Right cardiac atrium (tissue), 5 donors: Measurements from ENCODE around the gene CDH2. TPM values are rescaled to one million over a fixed set of nuclear protein-coding genes. Genes with fewer than 3 reads are reported as not detected.
A peak's percentile ranks its signal among the peaks of the same experiment; 100 is the strongest.

Experiments used
- ATAC-seq, 2 donors: fragments of 200-7000 bp; cut with Tn5 transposase; one replicate each; pipeline versions ENCODE4 v1.8.0 to v1.9.1; 2020; ENCODE audit warnings: moderate library complexity in 2 of 2, mild to moderate bottlenecking in 1 of 2
- DNase-seq, 3 donors: peaks; one replicate each; pipeline ENCODE4 v3.0.0-alpha.2; 2020
- H3K27ac ChIP-seq: one replicate; pipeline ENCODE4 v1.5.1; 2013; ENCODE audit warnings: mild to moderate bottlenecking, low read length, control low read depth, moderate library complexity
- H3K27me3 ChIP-seq: one replicate; pipeline ENCODE4 v1.6.1; 2013; ENCODE audit not compliant: control insufficient read depth, insufficient read depth
- H3K4me1 ChIP-seq: one replicate; pipeline ENCODE4 v1.6.1; 2013; ENCODE audit warnings: low read length; ENCODE audit not compliant: control insufficient read depth, insufficient read depth
- H3K4me3 ChIP-seq: one replicate; pipeline ENCODE4 v1.5.1; 2013; ENCODE audit warnings: low read length, control low read depth
- H3K9me3 ChIP-seq: one replicate; pipeline ENCODE4 v1.6.1; 2013; ENCODE audit warnings: low read length; ENCODE audit not compliant: control insufficient read depth
- WGBS: extraction: QIAGEN DNeasy Blood & Tissue Kit; methylation state at CpG from one replicate; pipeline ENCODE4 v1.1.7; 2013; 5-methylcytosine and 5-hydroxymethylcytosine counted together
- intact Hi-C, 4 donors: fragments of 100-400 bp; cut with DNase I; formaldehyde crosslinking; loops; one replicate each; pipeline versions ENCODE4 v1.11.0 to v1.14.0; 2022 to 2023
- polyA plus RNA-seq: library from polyadenylated mRNA; stranded (reverse); fragments of 200-250 nt; gene quantifications from one replicate; pipeline ENCODE4 v1.2.3, GENCODE V29; 2013
- total RNA-seq, 4 donors: library from RNA; stranded (reverse); fragmentation: NEBNext Ultra II Directional; extraction: Animal tissue kit (Norgen Biotek cat#: 25700); gene quantifications; one replicate each; pipeline ENCODE4 v1.2.1, GENCODE V29; 2021
- donor health status: healthy with polysubstance abuse.
- donor health status: DM: no; HTN: yes; CAD: no.
- donor health status: DM: no; HTN: no; CAD: no.
- donor health status: DM: no; HTN: yes; CAD: no; lungs with severe emphysema.
- donor health status: DM: yes; HTN: yes; CAD: no.

CDH2 gene
- total and polyA plus RNA-seq, 5 donors: 75.6 to 338 (median 233) TPM

DNA sequence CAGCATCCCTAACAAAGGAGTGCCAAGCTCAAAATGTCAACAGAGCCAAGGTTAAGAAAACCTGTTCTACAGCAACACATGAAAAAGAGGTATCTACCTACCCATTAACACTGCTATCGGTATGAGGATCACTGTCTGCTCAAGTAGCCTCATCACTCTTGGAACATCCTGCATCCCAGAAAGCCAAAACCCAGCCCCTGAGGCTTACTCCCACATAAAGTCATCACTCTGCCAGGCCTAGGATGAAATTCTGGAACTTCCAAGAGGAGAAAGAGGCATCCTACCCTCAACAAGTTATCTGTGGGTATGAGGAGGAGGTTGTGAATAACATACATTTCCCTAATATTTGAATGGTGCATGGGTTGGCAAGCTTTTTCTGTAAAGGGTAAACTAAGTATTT lies 25.5 kb downstream of the CDH2 start:
- no peaks in the 10 kb centered on the region for H3K9me3 ChIP-seq
- no peak overlapping the region for H3K4me3 ChIP-seq
- 44% methylated on average over 1 of the region's 1 CpG for WGBS
- no peak for DNase-seq
- intact Hi-C loops: no loop called here
- no peak for ATAC-seq
- H3K4me1 ChIP-seq: peaks cover 11% of the 10 kb centered on the region
- peak overlapping the region; percentile 62 for H3K27ac ChIP-seq
- no peaks in the 10 kb centered on the region for H3K27me3 ChIP-seq

DNA sequence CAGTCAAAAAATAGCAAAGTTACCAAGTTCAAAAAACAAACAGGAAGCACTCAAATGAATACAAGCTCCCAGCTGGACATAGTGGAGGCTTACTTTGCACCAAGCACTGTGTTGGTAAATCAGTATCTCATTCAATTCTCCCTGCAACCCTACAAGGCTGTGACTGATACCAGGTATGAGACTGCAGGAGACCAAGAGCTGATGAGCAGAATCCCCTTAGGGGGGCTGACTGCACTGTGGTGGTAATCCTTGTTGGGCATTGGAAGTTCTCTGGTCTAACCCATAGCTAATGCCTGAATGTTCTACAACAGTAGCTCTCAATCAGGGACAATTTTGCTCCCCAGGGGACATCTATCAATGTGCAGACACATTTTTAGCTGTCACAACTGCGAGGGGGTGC lies 26.0 kb downstream of the CDH2 start:
- WGBS: 49% methylated on average over 1 of the region's 1 CpG
- H3K4me3 ChIP-seq: no peak overlapping the region
- no peak overlapping the region for H3K27ac ChIP-seq
- peaks cover 10% of the 10 kb centered on the region for H3K4me1 ChIP-seq
- intact Hi-C loops: no loop called here
- no peaks in the 10 kb centered on the region for H3K27me3 ChIP-seq
- DNase-seq (no peak), ATAC-seq (no peak)
- H3K9me3 ChIP-seq: no peaks in the 10 kb centered on the region

DNA sequence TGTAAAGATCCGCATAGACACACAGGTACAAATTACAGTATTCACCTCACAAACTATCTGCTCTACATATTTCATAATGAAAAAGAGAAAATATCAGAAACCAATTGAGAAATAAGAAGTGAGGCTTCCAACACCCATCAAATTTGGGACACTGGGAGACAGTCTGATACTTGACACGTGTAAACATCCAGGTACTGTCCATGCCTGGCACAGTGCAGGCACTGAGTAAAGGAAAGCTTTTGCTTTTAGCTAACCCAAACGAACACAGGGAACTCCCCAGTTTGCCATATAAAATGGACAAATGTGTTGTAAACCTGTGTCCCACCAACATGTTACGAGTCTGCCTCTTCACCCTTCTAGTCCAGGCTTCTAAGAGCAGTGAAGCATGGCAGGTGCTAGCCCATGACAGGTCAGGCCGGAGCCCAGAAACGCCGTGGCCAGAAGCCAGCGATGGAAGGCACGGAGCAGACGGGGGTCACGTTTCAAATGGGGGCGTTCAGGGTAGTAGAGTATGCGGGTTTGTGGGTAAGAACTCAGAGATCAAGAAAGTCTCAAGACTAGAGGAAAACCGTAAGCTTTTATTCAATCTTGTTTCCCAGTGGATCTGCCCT lies 27.0 kb downstream of the CDH2 start:
- H3K27me3 ChIP-seq: no peaks in the 10 kb centered on the region
- no peak overlapping the region for H3K4me3 ChIP-seq
- ATAC-seq (peak; percentile 36 to 58), DNase-seq (peak in 1 of 3 donors; percentile 44)
- WGBS: 73% methylated on average over 14 of the region's 14 CpGs
- peak overlapping the region; percentile 36 for H3K27ac ChIP-seq
- intact Hi-C loops: no loop called here
- peaks cover 10% of the 10 kb centered on the region for H3K4me1 ChIP-seq
- H3K9me3 ChIP-seq: no peaks in the 10 kb centered on the region

DNA sequence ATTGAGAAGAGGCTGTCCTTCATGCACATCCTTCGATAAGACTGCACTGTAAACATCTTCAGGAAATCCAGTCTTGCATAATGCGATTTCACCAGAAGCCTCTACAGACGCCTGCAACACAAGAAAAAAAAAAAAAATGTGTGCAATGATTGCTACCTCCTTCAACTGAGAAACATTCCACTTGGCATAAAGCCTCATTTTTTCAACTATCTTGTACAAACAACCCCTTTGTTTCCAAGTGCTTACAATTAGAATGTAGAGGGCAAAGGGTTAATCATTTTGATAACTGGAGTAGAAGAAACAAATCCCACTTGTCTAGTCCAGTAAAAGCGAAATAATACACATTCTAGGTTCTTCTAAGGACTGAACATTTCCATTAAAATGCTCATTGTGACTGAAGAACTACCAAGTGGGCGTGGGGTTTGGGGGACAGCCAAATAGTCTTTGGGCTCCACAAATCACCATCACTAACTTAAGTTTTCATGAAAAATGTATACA lies 29.2 kb downstream of the CDH2 start:
- DNase-seq: peak in 1 of 3 donors; percentile 53
- Histone ChIP-seq H3K4me1 (peaks cover 10% of the 10 kb centered on the region), H3K27me3 (no peaks in the 10 kb centered on the region), H3K9me3 (no peaks in the 10 kb centered on the region), H3K27ac (no peak overlapping the region), H3K4me3 (no peak overlapping the region)
- peak; percentile 51 to 66 for ATAC-seq
- intact Hi-C loops: no loop called here
- 22% methylated on average over 5 of the region's 5 CpGs for whole genome bisulfite sequencing

DNA sequence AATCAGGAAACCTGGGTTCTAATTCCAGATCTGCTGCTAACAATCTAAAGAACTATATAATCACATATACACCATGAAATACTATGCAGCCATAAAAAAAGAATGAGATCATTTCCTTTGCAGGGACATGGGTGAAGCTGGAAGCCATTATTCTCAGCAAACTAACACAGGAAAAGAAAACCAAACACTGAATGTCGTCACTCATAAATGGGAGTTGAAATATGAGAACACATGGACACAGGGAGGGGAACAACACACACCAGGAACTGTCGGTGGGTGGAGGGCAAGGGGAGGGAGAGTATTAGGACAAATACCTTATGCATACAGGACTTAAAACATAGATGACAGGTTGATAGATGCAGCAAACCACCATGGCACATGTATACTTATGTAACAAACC lies 33.2 kb downstream of the CDH2 start:
- 46% methylated on average over 2 of the region's 2 CpGs for WGBS
- Histone ChIP-seq H3K27me3 (no peaks in the 10 kb centered on the region), H3K4me3 (no peak overlapping the region), H3K4me1 (peaks cover 3% of the 10 kb centered on the region), H3K27ac (no peak overlapping the region), H3K9me3 (no peaks in the 10 kb centered on the region)
- intact Hi-C loops: no loop called here
- ATAC-seq: no peak
- DNase-seq: no peak

DNA sequence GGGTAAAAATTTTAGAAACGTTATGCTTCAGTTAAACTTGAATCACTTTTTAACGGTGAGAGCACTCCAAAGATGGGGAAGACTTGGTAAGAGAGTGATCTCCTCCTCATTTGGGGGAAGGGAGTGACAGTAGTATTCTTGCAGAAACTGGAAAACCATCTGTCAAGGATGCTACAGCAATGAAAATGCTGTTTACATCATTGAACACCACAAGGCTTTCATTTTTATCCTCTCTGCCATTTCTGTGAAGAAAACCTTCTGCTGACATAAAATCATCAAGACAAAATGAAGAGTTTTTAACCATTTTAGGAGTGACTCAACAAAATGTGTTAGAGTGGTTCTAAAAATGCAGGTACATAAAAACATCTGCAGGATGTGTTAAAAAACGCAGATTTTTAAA lies 38.1 kb downstream of the CDH2 start:
- intact Hi-C loops: no loop called here
- DNase-seq (no peak), ATAC-seq (no peak)
- H3K9me3 ChIP-seq: no peaks in the 10 kb centered on the region
- no peaks in the 10 kb centered on the region for H3K27me3 ChIP-seq
- 79% methylated on average over 3 of the region's 3 CpGs for WGBS
- peaks cover 3% of the 10 kb centered on the region for H3K4me1 ChIP-seq
- H3K4me3 ChIP-seq: no peak overlapping the region
- no peak overlapping the region for H3K27ac ChIP-seq

DNA sequence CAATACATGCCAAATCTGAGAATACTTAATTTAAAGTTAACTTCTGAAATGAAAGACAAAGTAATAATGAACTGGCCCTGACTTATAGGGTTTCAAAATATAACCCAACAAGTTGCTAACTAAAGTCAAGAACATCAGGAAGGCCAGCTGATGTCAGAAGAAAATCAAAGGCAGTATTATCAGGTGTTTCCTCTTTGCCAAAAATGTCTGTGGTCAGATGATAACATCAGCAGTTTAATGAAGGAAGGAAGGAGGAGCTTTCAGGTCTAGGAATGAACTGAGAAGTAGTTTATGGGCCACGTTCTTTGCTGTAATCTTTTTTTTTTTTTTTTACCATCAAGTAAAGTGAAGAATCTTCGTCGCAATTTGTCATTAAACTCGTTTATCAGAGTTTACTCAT lies 40.9 kb downstream of the CDH2 start:
- DNase-seq (no peak), ATAC-seq (no peak)
- 79% methylated on average over 4 of the region's 4 CpGs for WGBS
- intact Hi-C loops: no loop called here
- Histone ChIP-seq H3K4me1 (peaks cover 3% of the 10 kb centered on the region), H3K27ac (no peak overlapping the region), H3K4me3 (no peak overlapping the region), H3K9me3 (no peaks in the 10 kb centered on the region), H3K27me3 (no peaks in the 10 kb centered on the region)

DNA sequence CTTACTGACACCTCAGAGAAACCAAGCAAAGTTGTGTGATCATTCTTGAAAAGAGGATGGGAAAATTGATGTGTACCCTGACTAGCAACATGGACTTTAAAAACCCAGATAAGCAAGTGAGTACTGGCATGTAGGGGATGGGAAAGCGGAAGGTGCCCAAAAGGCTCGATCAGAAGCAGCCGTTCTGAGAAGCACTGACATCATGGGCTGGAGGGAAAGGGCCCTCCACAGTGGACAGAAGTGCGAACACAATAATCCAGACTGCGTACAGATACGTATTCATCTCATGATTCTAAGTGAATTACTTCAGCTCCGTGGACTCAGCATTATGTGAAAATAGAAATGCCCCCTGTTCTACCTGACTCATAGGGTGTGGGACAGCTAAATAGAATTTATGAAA lies 42.2 kb downstream of the CDH2 start:
- H3K27ac ChIP-seq: peak overlapping the region; percentile 72
- peaks cover 6% of the 10 kb centered on the region for H3K4me1 ChIP-seq
- H3K9me3 ChIP-seq: no peaks in the 10 kb centered on the region
- intact Hi-C loops: no loop called here
- H3K27me3 ChIP-seq: no peaks in the 10 kb centered on the region
- ATAC-seq (peak; percentile 34 to 67), DNase-seq (peak in 1 of 3 donors; percentile 23)
- no peak overlapping the region for H3K4me3 ChIP-seq
- 75% methylated on average over 7 of the region's 7 CpGs for whole genome bisulfite sequencing

DNA sequence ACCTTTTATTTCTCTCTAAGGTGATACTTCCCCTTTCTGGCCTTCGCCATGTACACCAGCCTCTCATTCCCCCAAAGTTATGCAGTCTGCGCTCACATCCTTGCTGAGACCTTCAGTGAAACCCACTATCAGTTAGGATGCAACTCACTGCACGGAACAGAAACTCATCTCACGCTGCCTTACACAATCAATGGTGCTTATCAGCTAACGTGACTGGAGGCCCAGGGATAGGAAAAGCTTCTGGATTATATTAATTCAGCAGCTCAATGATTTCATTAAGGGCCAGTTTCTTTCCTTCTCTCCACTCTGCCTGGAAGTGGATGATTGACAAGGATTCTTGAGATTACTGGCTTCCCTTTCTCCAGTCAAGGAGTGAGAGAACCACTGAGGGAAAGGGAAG lies 44.8 kb downstream of the CDH2 start:
- Histone ChIP-seq H3K4me1 (peaks cover 11% of the 10 kb centered on the region), H3K4me3 (no peak overlapping the region), H3K27ac (peak overlapping the region; percentile 71), H3K27me3 (no peaks in the 10 kb centered on the region), H3K9me3 (no peaks in the 10 kb centered on the region)
- ATAC-seq (peak in 1 of 2 donors; percentile 23), DNase-seq (no peak)
- WGBS: 58% methylated on average over 5 of the region's 5 CpGs
- intact Hi-C loops: no loop called here

DNA sequence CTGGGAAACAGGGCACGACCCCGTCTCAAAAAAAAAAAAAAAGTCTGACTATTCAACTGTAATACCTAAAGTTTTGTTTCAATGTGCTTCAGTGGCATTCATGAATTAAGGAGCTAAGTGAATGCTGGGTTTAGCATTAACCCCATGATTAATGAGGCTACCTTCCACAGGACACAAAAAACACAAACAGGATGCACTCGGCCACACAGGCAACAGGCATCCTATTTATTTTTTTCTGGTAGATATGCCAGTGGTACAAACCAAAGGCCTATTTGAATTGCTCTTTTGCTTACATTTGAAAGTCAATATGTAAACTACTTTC lies 48.3 kb downstream of the CDH2 start:
- Histone ChIP-seq H3K4me1 (peaks cover 12% of the 10 kb centered on the region), H3K4me3 (no peak overlapping the region), H3K9me3 (no peaks in the 10 kb centered on the region), H3K27ac (peak overlapping the region; percentile 52), H3K27me3 (no peaks in the 10 kb centered on the region)
- no peak for ATAC-seq
- DNase-seq: no peak
- intact Hi-C loops: no loop called here
- 82% methylated on average over 3 of the region's 3 CpGs for WGBS

DNA sequence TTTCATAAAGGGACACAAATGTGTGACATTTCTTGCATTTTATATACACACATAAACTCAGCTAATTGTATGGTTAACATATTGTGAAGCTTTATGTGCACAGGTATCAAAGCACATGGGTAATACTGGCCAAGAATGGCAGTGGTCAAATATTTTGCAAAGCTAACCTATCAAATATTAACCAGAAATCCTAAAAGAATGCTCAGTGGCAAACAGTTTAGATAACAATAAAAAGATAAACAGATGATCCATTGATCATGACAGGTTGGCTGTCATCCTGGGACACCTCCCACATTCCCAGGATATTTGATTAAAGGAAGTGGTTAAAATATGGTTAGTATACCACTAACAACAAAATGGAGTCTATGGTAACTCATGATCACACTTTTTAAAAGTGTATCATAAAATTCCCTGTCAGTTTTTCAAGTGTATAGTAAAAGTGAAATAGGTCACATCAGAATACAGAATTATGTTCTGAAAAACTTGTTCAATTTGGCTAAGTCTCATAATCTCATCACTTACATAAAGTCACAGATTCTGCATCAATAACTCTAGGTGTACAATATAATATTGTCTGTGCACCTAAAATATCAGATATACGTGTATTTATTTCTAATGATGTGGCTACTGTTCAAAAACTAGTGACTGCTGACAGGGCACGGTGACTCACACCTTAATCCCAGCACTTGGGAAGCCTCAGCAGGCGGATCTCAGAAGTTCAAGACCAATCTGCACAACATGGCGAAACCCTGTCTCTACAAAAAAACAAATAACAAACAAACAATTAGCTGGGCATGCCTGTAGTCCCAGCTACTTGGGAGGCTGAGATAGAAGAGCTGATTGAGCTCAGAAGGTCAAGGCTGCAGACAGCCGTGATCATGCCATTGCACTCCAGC lies 48.9 kb downstream of the CDH2 start:
- DNase-seq (peak in 1 of 3 donors; percentile 20), ATAC-seq (no peak)
- Histone ChIP-seq H3K27ac (peak overlapping the region; percentile 52), H3K9me3 (no peaks in the 10 kb centered on the region), H3K4me3 (no peak overlapping the region), H3K4me1 (peaks cover 12% of the 10 kb centered on the region), H3K27me3 (no peaks in the 10 kb centered on the region)
- WGBS: 59% methylated on average over 5 of the region's 5 CpGs
- intact Hi-C loops: no loop called here
